Activated CD4-positive, alpha-beta T cell treated with anti-CD3 and anti-CD28 coated beads, Interleukin-2, Interleukin-6, amounts not matched to agents 100 ng/mL and 50 ng/mL, durations not matched to agents 16 hours and 8 hours (primary cell): ENCODE results near the gene MARCHF2.
"Not testable (repeated sequence)": the region's sequence is repeated elsewhere in the genome, so short reads cannot be mapped to it uniquely, and the experiment has no call there.

Experiments used
- DNase-seq: peaks from one replicate; pipeline ENCODE4 v3.0.0-alpha.2; 2020

Gene MARCHF2

GRCh38 chr19:8387688-8388611 lies 25.2 kb upstream of the MARCHF2 start:
- DNase-seq, result no peak

- DNase-seq, result no peak
Observed at GRCh38 chr19:8388612-8388958, 24.5 kb upstream of the MARCHF2 start.

- DNase-seq, result peak; percentile 99
Observed at GRCh38 chr19:8389891-8390616, 23.1 kb upstream of the MARCHF2 start, which contains the start of gene RAB11B. TSS of gene RAB11B (plus strand) at chr19:8390360. CDS start at chr19:8390417, 57 bp downstream.

- DNase-seq, result peak; percentile 97
Observed at GRCh38 chr19:8390617-8390981, 22.5 kb upstream of the MARCHF2 start.

GRCh38 chr19:8391198-8392016 lies 21.7 kb upstream of the MARCHF2 start:
- no peak for DNase-seq

GRCh38 chr19:8392017-8392591 lies 21.0 kb upstream of the MARCHF2 start:
- DNase-seq, result no peak

GRCh38 chr19:8393192-8393870 lies 19.8 kb upstream of the MARCHF2 start:
- DNase-seq, result no peak

GRCh38 chr19:8393871-8394250 lies 19.2 kb upstream of the MARCHF2 start:
- DNase-seq, result no peak

- no peak for DNase-seq
Observed at GRCh38 chr19:8395621-8396082, 17.5 kb upstream of the MARCHF2 start.

GRCh38 chr19:8396185-8396562 lies 16.9 kb upstream of the MARCHF2 start:
- no peak for DNase-seq

- peak; percentile 75 for DNase-seq
Observed at GRCh38 chr19:8396563-8397203, 16.4 kb upstream of the MARCHF2 start.

GRCh38 chr19:8397271-8397670 lies 15.8 kb upstream of the MARCHF2 start:
- DNase-seq, result no peak

GRCh38 chr19:8397746-8398310 lies 15.3 kb upstream of the MARCHF2 start:
- no peak for DNase-seq

- no peak for DNase-seq
Observed at GRCh38 chr19:8398311-8398771, 14.8 kb upstream of the MARCHF2 start.

GRCh38 chr19:8399681-8400188 lies 13.4 kb upstream of the MARCHF2 start:
- no peak for DNase-seq

GRCh38 chr19:8401981-8402411 lies 11.1 kb upstream of the MARCHF2 start:
- no peak for DNase-seq

- no peak for DNase-seq
Observed at GRCh38 chr19:8403098-8403819, 9.8 kb upstream of the MARCHF2 start.

- no peak for DNase-seq
Observed at GRCh38 chr19:8403820-8404109, 9.3 kb upstream of the MARCHF2 start.

- DNase-seq, result no peak
Observed at GRCh38 chr19:8404391-8405151, 8.5 kb upstream of the MARCHF2 start.

GRCh38 chr19:8410718-8411117 lies 2.4 kb upstream of the MARCHF2 start:
- DNase-seq, result not testable (repeated sequence)
